Testis (tissue), 2 donors: ENCODE data around the gene ABCA4.

Experiments
- POLR2A ChIP-seq: fragments of 450-650 bp; IDR thresholded peaks from one replicate; pipeline ENCODE4 v1.6.1; 2017; ENCODE audit warnings: antibody characterized with exemption, mild to moderate bottlenecking, moderate library complexity
- TF ChIP-seq, protein P1 (sequence below), 3 experiments: fragments of 450-650 bp in 2 of 3; fragments of 200-600 bp in 1 of 3; sonication (generic) in 1 of 3; IDR thresholded peaks; one replicate each; pipeline ENCODE4 v1.5.1; 2016 to 2019; ENCODE audit warnings: antibody characterized with exemption in 3 of 3, mild to moderate bottlenecking in 2 of 3, moderate library complexity in 1 of 3

DNA sequence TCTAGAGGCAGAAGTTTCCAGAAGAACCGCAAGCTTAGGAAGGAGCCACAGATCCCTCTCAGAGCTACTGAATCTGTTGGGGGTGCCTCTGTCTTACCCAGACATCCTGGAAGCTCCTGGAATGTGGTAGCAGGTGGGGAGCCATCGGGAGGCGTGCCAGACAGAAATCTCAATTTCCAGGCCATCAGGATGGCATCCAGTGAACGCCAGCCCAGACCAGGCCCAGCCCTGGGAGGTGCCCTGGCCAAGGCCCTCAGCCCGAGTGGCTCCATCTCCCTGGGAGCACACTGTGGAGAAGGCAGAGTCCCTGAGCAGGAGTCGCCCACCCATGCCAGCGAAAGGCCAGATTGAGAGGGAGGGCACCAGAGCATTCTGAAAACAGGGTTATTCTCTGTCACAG, 2.5 kb downstream of the ABCA4 start:
- TF ChIP-seq, protein P1, sequence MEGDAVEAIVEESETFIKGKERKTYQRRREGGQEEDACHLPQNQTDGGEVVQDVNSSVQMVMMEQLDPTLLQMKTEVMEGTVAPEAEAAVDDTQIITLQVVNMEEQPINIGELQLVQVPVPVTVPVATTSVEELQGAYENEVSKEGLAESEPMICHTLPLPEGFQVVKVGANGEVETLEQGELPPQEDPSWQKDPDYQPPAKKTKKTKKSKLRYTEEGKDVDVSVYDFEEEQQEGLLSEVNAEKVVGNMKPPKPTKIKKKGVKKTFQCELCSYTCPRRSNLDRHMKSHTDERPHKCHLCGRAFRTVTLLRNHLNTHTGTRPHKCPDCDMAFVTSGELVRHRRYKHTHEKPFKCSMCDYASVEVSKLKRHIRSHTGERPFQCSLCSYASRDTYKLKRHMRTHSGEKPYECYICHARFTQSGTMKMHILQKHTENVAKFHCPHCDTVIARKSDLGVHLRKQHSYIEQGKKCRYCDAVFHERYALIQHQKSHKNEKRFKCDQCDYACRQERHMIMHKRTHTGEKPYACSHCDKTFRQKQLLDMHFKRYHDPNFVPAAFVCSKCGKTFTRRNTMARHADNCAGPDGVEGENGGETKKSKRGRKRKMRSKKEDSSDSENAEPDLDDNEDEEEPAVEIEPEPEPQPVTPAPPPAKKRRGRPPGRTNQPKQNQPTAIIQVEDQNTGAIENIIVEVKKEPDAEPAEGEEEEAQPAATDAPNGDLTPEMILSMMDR (IDR thresholded peaks at IDR 0.05): no peak
- no peak for TF ChIP-seq POLR2A
